OCI-LY7 (cell line): Measurements from ENCODE around the gene KCNQ4.

ENCODE experiments used
- EZH2phosphoT487 ChIP-seq: fragments of 200-600 bp; sonication (generic); IDR thresholded peaks from 2 replicates; pipeline ENCODE4 v1.6.1; 2018; ENCODE audit warnings: low read depth, borderline replicate concordance, mild to moderate bottlenecking, mixed run types, antibody characterized with exemption, low read length, moderate library complexity, mixed read lengths
- TF ChIP-seq, protein P1 (sequence below): fragments of 200-600 bp; sonication (generic); conservative IDR thresholded peaks from 2 replicates; pipeline ENCODE4 v1.5.1; 2014; ENCODE audit warnings: mild to moderate bottlenecking, antibody characterized with exemption, low read length, moderate library complexity, mixed read lengths

GRCh38 chr1:40857737-40858136 lies 74.2 kb downstream of the KCNQ4 start:
- TF ChIP-seq, protein P1, sequence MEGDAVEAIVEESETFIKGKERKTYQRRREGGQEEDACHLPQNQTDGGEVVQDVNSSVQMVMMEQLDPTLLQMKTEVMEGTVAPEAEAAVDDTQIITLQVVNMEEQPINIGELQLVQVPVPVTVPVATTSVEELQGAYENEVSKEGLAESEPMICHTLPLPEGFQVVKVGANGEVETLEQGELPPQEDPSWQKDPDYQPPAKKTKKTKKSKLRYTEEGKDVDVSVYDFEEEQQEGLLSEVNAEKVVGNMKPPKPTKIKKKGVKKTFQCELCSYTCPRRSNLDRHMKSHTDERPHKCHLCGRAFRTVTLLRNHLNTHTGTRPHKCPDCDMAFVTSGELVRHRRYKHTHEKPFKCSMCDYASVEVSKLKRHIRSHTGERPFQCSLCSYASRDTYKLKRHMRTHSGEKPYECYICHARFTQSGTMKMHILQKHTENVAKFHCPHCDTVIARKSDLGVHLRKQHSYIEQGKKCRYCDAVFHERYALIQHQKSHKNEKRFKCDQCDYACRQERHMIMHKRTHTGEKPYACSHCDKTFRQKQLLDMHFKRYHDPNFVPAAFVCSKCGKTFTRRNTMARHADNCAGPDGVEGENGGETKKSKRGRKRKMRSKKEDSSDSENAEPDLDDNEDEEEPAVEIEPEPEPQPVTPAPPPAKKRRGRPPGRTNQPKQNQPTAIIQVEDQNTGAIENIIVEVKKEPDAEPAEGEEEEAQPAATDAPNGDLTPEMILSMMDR: no peak
- no peak for TF ChIP-seq EZH2phosphoT487
